T47D (cell line): ENCODE data around the gene ZNF827.

Experiments used
- DNase-seq, 2 experiments: peaks; one replicate each; pipeline versions ENCODE4 v3.0.0 to v3.0.0-alpha.2; 2011 to 2012; ENCODE audit warnings: low read depth in 1 of 2, low spot score in 1 of 2
- JUND ChIP-seq: IDR thresholded peaks from 2 replicates; pipeline ENCODE4 v1.6.1; 2012; ENCODE audit warnings: low read depth
- in situ Hi-C: cut with HindIII; loops from 2 replicates; pipeline ENCODE4 v1.10.0; 2016; ENCODE audit warnings: low sequenced_read_pairs, low pct_unique_long_range_greater_than_20kb

ZNF827 gene

DNA sequence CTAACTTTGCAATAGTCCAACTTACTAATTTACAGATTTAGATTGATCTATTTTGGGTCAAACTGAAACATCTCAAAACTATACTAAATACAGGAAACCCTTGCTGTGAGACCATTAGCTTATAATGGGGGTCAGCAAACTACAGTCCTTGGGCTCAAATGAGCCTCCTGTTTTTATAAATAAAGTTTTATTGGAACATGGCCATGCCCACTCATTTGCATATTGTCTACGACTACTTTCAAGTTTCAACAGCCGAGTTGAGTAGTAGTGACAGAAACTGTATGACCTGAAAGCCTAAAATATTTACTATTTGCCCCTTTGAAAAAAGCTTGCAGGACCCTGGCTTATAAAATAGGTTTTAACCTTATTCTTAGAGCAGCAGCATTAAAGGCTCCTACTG lies 166.3 kb downstream of the ZNF827 start:
- in situ Hi-C loops, result no loop called here
- no peak for DNase-seq
- no peak for TF ChIP-seq JUND

DNA sequence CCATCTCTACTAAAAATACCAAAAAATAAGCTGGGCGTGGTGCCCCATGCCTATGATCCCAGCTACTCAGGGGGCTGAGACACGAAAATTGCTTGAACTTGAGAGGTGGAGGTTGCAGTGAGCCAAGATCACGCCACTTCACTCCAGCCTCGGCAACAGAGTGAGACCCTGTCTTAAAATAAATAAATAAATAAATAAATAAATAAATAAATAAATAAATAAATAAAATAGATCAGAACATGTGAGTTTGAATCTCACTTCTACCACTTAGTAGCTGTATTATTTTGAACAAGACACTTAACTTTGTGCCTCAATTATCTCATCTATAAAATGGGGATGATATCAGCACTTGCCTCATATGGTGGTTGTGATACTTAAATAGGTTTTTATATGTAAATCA lies 168.5 kb downstream of the ZNF827 start:
- in situ Hi-C loops, result no loop called here
- no peak for DNase-seq
- TF ChIP-seq JUND, result no peak

DNA sequence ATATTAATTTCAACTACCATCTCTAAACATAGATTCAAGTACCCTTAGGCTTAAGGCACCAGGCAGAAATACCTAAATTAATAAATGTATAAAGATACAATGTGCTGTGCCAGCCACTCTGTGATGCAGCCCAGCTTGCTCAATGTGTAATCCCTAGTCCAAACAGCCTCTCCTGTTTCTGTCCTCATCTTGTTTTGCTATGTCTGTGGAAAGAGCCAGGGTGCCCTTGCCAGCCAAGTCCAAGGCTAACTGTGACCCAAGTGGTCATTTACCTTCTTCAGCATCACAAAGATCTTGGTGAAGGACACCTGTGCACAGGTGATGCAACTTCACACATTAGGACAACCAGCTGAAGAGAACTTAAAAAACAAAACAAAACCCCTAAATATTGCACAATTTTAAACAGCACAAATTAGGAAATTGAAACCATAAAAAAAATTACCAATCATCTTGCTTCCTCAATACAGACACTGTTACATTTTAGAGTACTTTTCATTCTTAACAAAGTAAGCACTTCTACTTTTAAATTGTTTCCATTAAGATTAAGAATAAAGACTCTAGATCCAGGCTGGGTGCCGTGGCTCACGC lies 169.1 kb downstream of the ZNF827 start:
- TF ChIP-seq JUND, result no peak
- in situ Hi-C loops, result no loop called here
- no peak for DNase-seq

DNA sequence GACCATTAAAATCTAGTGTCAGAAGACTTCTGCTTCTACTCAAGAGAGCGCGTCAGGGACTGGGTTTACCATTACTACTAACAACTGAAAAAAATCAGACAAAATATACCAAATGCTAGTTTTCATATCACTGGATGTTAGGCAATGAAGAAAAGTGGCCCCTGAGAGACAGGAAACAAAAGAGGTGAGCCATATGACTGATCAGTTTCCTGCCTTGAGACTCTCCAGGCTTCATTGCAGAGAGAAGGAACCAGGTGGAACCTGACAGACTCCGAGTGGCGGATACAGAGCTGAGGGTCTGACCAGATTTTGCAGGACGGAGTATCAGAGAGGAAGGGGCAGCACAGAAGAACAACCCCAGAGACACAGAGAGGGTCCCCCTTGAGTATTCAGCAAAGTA lies 172.3 kb downstream of the ZNF827 start:
- no peak for DNase-seq
- in situ Hi-C loops, result no loop called here
- no peak for TF ChIP-seq JUND

GRCh38 chr4:145763399-145763798 lies 175.2 kb downstream of the ZNF827 start:
- DNase-seq, result no peak
- TF ChIP-seq JUND, result no peak
- in situ Hi-C loops, result no loop called here

DNA sequence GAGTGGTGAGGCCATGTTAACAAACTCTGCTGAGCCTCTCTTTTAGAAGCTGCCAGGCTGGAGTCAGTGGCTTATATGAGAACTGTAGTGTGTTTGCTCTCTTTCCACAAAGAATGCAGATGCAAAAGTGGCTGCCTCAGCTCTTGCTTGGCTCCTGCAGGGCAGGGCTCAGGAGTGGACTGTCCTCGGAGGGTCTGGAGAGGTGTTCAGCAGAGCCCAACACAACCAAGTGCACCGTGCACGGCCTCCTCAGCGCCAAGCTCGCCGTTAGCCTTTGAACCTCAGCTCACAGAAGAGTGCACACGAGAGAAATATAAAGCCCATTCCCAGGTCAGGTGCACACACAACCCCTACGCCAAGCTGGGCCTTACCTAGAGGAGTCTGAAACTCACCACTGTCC lies 175.9 kb downstream of the ZNF827 start:
- in situ Hi-C loops, result no loop called here
- DNase-seq, result no peak
- no peak for TF ChIP-seq JUND

- in situ Hi-C loops, result no loop called here
- no peak for TF ChIP-seq JUND
- DNase-seq, result no peak
Measured at GRCh38 chr4:145760961-145761929, 177.4 kb downstream of the ZNF827 start.

- TF ChIP-seq JUND, result no peak
- in situ Hi-C loops, result no loop called here
- no peak for DNase-seq
Measured at GRCh38 chr4:145760176-145760575, 178.4 kb downstream of the ZNF827 start.

DNA sequence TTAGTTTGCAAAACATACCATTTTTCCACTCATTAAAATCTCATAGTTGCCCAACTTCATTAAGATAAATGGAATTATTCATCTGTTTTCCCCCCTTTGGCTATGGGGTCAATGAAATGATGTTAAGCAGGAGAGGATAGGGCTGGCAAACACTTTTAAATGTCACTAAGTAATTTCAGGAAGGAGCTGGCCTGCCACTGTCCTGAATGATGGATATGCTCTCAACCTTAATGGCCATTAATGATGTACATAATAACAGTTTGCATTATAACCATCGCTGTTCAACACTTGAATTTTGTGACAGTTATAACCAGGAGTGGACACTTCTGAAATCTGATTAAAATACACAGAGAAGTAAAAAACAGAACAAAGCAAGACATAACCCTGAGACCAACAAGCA lies 181.4 kb downstream of the ZNF827 start:
- no peak for TF ChIP-seq JUND
- in situ Hi-C loops, result no loop called here
- no peak for DNase-seq

GRCh38 chr4:145756244-145756643 lies 182.4 kb downstream of the ZNF827 start:
- DNase-seq, result no peak
- no peak for TF ChIP-seq JUND
- in situ Hi-C loops, result no loop called here

- DNase-seq, result no peak
- no peak for TF ChIP-seq JUND
- in situ Hi-C loops, result no loop called here
Measured at GRCh38 chr4:145755802-145756201, 182.8 kb downstream of the ZNF827 start.

DNA sequence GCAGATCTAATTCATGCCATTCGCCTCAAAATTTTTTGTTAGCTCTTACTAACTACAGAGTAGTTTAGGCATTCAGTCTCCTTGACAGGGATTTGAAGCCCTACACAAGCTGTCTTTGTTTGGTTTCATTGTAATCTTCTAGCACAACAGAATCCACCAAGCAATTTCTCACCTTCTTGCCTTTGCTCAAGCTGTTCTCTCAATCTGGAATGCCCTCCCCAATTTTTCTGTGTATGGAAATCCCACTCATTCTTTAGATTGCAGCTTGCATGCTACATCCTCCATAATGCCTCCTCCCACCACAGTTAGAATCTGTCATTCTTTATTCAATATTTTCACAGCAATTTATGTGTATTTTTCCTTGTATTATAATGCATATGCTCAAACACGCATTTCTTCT lies 195.0 kb downstream of the ZNF827 start:
- in situ Hi-C loops, result no loop called here

GRCh38 chr4:145740806-145741205 lies 197.8 kb downstream of the ZNF827 start:
- DNase-seq, result no peak
- in situ Hi-C loops, result no loop called here
- no peak for TF ChIP-seq JUND

More for the DNA sequence above, 195.0 kb downstream of the ZNF827 start:
- no peak for DNase-seq
- no peak for TF ChIP-seq JUND

- no peak for TF ChIP-seq JUND
- peak in 1 of 2 experiments; percentile 76 for DNase-seq
- in situ Hi-C loops, result no loop called here
Measured at GRCh38 chr4:145739845-145740244, 198.8 kb downstream of the ZNF827 start.
